VCaP (cell line): ENCODE measurements around the gene NRROS.

Source experiments
- H3K27ac ChIP-seq: fragments of 450-650 bp; 2 replicates; pipeline ENCODE4 v1.5.1; 2017
- TF ChIP-seq, protein P1 (sequence below): fragments of 450-650 bp; conservative IDR thresholded peaks from 2 replicates; pipeline ENCODE4 v1.5.1; 2017; ENCODE audit warnings: mild to moderate bottlenecking, moderate library complexity

The NRROS gene

DNA sequence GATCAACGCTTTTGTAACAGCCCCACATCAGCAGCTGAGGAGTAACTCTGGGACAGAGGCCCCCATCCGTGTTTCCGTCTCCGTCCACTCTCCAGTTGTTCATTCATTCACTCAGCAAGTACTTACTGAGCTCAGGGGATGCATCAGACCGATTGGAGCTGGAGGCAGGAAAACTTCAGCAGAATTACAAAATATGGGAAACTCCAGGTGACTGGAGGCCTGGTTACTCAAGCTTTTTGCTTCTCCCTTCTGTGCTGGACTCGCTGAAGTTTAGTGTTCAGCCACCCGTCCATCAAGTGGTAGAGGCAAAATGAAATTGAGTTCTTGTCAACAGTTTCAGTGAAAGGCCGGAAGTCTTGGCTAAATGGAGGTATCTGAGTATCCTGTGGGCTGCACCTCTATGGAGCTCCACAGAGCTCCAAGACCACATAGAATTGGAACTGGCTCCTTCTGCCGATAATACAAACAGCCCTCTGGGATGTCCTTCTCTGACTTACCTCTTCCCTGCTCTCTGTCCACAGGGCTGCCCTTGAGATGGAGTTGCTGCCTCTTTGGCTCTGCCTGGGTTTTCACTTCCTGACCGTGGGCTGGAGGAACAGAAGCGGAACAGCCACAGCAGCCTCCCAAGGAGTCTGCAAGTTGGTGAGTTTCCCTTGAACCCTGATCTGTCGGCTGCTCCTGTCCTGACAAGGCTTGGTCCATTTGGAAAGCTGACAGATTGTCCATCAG lies 14.7 kb downstream of the NRROS start:
- TF ChIP-seq, protein P1, sequence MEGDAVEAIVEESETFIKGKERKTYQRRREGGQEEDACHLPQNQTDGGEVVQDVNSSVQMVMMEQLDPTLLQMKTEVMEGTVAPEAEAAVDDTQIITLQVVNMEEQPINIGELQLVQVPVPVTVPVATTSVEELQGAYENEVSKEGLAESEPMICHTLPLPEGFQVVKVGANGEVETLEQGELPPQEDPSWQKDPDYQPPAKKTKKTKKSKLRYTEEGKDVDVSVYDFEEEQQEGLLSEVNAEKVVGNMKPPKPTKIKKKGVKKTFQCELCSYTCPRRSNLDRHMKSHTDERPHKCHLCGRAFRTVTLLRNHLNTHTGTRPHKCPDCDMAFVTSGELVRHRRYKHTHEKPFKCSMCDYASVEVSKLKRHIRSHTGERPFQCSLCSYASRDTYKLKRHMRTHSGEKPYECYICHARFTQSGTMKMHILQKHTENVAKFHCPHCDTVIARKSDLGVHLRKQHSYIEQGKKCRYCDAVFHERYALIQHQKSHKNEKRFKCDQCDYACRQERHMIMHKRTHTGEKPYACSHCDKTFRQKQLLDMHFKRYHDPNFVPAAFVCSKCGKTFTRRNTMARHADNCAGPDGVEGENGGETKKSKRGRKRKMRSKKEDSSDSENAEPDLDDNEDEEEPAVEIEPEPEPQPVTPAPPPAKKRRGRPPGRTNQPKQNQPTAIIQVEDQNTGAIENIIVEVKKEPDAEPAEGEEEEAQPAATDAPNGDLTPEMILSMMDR, result no peak
- no peak overlapping the region for H3K27ac ChIP-seq

DNA sequence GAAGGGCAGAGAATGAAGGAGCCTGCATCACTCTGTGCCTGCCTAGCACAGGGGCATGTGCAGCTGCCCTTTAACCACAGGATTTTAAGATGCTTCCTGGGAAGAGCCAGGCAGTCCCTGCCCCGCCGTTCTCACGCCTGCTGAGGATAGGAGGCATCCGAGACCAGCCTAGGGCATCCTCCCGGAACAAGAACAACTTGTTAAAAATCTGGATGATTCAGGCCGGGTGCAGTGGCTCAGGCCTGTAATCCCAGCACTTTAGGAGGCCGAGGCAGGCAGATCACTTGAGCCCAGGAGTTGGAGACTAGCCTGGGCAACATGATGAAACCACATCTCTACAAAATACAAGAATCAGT lies 15.2 kb downstream of the NRROS start:
- TF ChIP-seq, protein P1, result no peak
- H3K27ac ChIP-seq, result no peak overlapping the region

DNA sequence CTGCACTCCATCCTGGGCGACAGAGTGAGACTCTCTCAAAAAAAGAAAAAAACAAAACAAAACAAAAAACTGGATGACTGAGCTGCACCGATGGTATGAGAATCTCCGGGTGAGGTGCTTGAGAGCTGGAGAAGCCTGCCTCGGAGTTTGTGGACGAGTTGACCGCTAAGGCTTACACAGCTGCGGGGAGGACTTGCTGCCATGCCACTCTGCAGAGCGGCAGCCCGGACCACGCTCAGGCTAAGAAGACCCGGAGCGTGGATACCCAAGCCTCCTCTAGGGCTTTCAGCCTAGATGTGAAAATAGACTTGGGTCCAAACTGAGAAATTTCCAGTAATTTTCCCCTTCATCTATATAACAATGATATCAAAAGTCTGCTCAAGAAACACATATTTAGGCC lies 16.0 kb downstream of the NRROS start:
- H3K27ac ChIP-seq, result no peak overlapping the region
- TF ChIP-seq, protein P1, result no peak

DNA sequence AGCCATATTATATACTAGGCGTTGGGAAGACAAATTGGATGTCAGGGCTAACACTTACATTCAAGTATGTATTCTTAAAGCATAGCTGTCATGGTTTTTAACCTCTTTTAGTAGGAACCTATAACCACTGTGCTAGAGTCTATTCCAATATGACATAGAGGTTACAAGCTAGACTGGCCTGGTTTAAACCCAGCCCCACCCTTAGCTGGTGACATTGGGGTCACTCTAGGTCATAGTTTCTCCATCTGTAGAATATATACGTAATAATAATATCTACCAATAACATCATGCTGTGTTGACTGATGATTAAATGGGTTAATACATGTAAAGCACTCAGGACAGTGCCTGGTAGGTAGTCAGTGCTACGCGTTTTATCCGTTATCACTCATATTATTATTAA lies 16.7 kb downstream of the NRROS start:
- H3K27ac ChIP-seq, result no peak overlapping the region

DNA sequence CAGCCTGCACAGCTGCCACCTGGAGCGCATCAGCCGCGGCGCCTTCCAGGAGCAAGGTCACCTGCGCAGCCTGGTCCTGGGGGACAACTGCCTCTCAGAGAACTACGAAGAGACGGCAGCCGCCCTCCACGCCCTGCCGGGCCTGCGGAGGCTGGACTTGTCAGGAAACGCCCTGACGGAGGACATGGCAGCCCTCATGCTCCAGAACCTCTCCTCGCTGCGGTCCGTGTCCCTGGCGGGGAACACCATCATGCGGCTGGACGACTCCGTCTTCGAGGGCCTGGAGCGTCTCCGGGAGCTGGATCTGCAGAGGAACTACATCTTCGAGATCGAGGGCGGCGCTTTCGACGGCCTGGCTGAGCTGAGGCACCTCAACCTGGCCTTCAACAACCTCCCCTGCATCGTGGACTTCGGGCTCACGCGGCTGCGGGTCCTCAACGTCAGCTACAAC lies 20.4 kb downstream of the NRROS start:
- TF ChIP-seq, protein P1, result no peak
- H3K27ac ChIP-seq, result no peak overlapping the region; the same call in 1 of the 2 replicates

More for the DNA sequence above, 16.7 kb downstream of the NRROS start:
- TF ChIP-seq, protein P1, result no peak

DNA sequence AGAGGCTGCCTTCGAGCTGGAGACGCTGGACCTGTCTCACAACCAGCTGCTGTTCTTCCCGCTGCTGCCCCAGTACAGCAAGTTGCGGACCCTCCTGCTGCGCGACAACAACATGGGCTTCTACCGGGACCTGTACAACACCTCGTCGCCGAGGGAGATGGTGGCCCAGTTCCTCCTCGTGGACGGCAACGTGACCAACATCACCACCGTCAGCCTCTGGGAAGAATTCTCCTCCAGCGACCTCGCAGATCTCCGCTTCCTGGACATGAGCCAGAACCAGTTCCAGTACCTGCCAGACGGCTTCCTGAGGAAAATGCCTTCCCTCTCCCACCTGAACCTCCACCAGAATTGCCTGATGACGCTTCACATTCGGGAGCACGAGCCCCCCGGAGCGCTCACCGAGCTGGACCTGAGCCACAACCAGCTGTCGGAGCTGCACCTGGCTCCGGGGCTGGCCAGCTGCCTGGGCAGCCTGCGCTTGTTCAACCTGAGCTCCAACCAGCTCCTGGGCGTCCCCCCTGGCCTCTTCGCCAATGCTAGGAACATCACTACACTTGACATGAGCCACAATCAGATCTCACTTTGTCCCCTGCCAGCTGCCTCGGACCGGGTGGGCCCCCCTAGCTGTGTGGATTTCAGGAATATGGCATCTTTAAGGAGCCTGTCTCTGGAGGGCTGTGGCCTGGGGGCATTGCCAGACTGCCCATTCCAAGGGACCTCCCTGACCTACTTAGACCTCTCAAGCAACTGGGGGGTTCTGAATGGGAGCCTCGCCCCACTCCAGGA lies 21.1 kb downstream of the NRROS start:
- H3K27ac ChIP-seq, result peak overlapping the region; percentile 42; the same call in 1 of the 2 replicates
- TF ChIP-seq, protein P1, result no peak

DNA sequence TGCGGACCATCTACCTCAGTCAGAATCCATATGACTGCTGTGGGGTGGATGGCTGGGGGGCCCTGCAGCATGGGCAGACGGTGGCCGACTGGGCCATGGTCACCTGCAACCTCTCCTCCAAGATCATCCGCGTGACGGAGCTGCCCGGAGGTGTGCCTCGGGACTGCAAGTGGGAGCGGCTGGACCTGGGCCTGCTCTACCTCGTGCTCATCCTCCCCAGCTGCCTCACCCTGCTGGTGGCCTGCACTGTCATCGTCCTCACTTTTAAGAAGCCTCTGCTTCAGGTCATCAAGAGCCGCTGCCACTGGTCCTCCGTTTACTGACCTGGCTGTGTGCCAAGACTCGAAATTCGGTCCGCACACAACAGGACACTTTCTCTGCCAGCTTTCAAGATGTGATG lies 21.9 kb downstream of the NRROS start:
- TF ChIP-seq, protein P1, result no peak
- no peak overlapping the region for H3K27ac ChIP-seq
